ENCODE data around the gene TPX2. TPM values are rescaled to one million over a fixed set of nuclear protein-coding genes. Genes with fewer than 3 reads are reported as not detected.

TPX2 gene
- total RNA-seq, 1 donor from 2014 or later, result 278 TPM

DNA sequence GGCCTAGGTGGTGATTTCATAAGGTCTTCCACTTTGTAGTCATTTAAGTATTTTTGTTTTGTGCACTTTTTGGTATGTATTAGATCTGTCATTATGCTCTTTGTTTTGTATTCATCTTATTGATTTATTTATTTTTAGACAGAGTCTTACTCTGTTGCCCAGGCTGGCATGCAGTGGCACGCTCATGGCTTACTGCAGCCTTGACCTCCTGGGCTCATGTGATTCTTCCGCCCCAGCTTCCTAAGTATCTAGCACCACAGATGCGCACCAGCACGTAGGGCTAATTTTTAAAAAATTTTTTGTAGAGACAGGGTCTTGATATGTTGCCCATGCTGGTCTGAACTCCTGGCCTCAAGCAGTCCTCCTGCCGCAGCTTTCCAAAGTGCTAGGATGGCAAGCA, 30.6 kb downstream of the TPX2 start:
- H3K27ac ChIP-seq, result no peak overlapping the region
- no peak overlapping the region for H3K9ac ChIP-seq
- Mint-ChIP-seq H3K4me1 (no peaks in the 10 kb centered on the region), H3K9me3 (no peaks in the 10 kb centered on the region), H3K36me3 (peaks cover 43% of the 10 kb centered on the region), H3K27me3 (ENCODE audit: insufficient read depth, low read depth) (peaks cover 4% of the 10 kb centered on the region), H3K4me3 (no peak overlapping the region), H3K27ac (no peak overlapping the region)
- peaks cover 33% of the 10 kb centered on the region for H3K36me3 ChIP-seq
- no peak overlapping the region for H3K4me3 ChIP-seq
- H4K20me1 ChIP-seq (ENCODE audit: low read depth), result peaks cover 16% of the 10 kb centered on the region
- no peak overlapping the region for H2AFZ ChIP-seq (replicated peaks)
- no peak overlapping the region for H3K4me2 ChIP-seq
- no peaks in the 10 kb centered on the region for H3K27me3 ChIP-seq
- peaks cover 21% of the 10 kb centered on the region for H3K79me2 ChIP-seq (ENCODE audit: low read depth)
- TF ChIP-seq EZH2 (IDR thresholded peaks at IDR 0.05) (no peak), EZH2phosphoT487 (IDR thresholded peaks at IDR 0.05) (no peak)
- TF ChIP-seq, protein P1, sequence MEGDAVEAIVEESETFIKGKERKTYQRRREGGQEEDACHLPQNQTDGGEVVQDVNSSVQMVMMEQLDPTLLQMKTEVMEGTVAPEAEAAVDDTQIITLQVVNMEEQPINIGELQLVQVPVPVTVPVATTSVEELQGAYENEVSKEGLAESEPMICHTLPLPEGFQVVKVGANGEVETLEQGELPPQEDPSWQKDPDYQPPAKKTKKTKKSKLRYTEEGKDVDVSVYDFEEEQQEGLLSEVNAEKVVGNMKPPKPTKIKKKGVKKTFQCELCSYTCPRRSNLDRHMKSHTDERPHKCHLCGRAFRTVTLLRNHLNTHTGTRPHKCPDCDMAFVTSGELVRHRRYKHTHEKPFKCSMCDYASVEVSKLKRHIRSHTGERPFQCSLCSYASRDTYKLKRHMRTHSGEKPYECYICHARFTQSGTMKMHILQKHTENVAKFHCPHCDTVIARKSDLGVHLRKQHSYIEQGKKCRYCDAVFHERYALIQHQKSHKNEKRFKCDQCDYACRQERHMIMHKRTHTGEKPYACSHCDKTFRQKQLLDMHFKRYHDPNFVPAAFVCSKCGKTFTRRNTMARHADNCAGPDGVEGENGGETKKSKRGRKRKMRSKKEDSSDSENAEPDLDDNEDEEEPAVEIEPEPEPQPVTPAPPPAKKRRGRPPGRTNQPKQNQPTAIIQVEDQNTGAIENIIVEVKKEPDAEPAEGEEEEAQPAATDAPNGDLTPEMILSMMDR (IDR thresholded peaks at IDR 0.05), result no peak
- no peaks in the 10 kb centered on the region for H3F3A ChIP-seq (ENCODE audit: low read depth)
- H3K9me3 ChIP-seq (ENCODE audit: low read depth), result no peaks in the 10 kb centered on the region
- no peaks in the 10 kb centered on the region for H3K4me1 ChIP-seq
- DNase-seq (ENCODE audit: low spot score), result no peak

GRCh38 chr20:31770243-31770642, 31.2 kb downstream of the TPX2 start:
- Histone ChIP-seq H3K9me3 (ENCODE audit: low read depth) (no peaks in the 10 kb centered on the region), H2AFZ (replicated peaks) (no peak overlapping the region), H3K27me3 (no peaks in the 10 kb centered on the region), H3K9ac (no peak overlapping the region), H4K20me1 (ENCODE audit: low read depth) (peaks cover 13% of the 10 kb centered on the region), H3K36me3 (peaks cover 33% of the 10 kb centered on the region), H3K27ac (no peak overlapping the region), H3K79me2 (ENCODE audit: low read depth) (peaks cover 17% of the 10 kb centered on the region), H3K4me2 (no peak overlapping the region), H3K4me1 (no peaks in the 10 kb centered on the region), H3K4me3 (no peak overlapping the region), H3F3A (ENCODE audit: low read depth) (no peaks in the 10 kb centered on the region)
- H3K9me3 Mint-ChIP-seq, result no peaks in the 10 kb centered on the region
- H3K4me1 Mint-ChIP-seq, result no peaks in the 10 kb centered on the region
- DNase-seq (ENCODE audit: low spot score), result no peak
- no peak overlapping the region for H3K27ac Mint-ChIP-seq
- H3K4me3 Mint-ChIP-seq, result no peak overlapping the region
- TF ChIP-seq EZH2phosphoT487 (IDR thresholded peaks at IDR 0.05), result no peak
- no peak for TF ChIP-seq EZH2 (IDR thresholded peaks at IDR 0.05)
- TF ChIP-seq, protein P1 (IDR thresholded peaks at IDR 0.05), result no peak
- peaks cover 4% of the 10 kb centered on the region for H3K27me3 Mint-ChIP-seq (ENCODE audit: insufficient read depth, low read depth)
- H3K36me3 Mint-ChIP-seq, result peaks cover 45% of the 10 kb centered on the region

- Histone ChIP-seq H3K27ac (no peak overlapping the region), H3K9me3 (ENCODE audit: low read depth) (no peaks in the 10 kb centered on the region), H3F3A (ENCODE audit: low read depth) (no peaks in the 10 kb centered on the region), H4K20me1 (ENCODE audit: low read depth) (peaks cover 19% of the 10 kb centered on the region), H3K4me1 (no peaks in the 10 kb centered on the region), H3K79me2 (ENCODE audit: low read depth) (peaks cover 6% of the 10 kb centered on the region), H3K27me3 (no peaks in the 10 kb centered on the region), H3K4me3 (no peak overlapping the region), H2AFZ (replicated peaks) (no peak overlapping the region), H3K9ac (no peak overlapping the region), H3K4me2 (no peak overlapping the region), H3K36me3 (peaks cover 48% of the 10 kb centered on the region)
- Mint-ChIP-seq H3K9me3 (no peaks in the 10 kb centered on the region), H3K36me3 (peaks cover 47% of the 10 kb centered on the region), H3K4me1 (no peaks in the 10 kb centered on the region), H3K27ac (no peak overlapping the region), H3K27me3 (ENCODE audit: insufficient read depth, low read depth) (peaks cover 2% of the 10 kb centered on the region), H3K4me3 (no peak overlapping the region)
- no peak for DNase-seq (ENCODE audit: low spot score)
- no peak for TF ChIP-seq EZH2 (IDR thresholded peaks at IDR 0.05)
- TF ChIP-seq, protein P1 (IDR thresholded peaks at IDR 0.05), result no peak
- TF ChIP-seq EZH2phosphoT487 (IDR thresholded peaks at IDR 0.05), result no peak
Measured at GRCh38 chr20:31774408-31774807, 35.3 kb downstream of the TPX2 start.
